GM15510 (cell line): ENCODE measurements around the gene MIXL1.

Experiments
- POLR2A ChIP-seq: IDR thresholded peaks from 3 replicates; pipeline ENCODE4 v1.6.1; 2011; ENCODE audit warnings: borderline replicate concordance; ENCODE audit not compliant: insufficient read length; ENCODE audit errors: extremely low read depth

The MIXL1 gene

GRCh38 chr1:226223157-226223785 lies at the start of gene MIXL1:
TSS of gene MIXL1 (plus strand) at chr1:226223664. CDS start at chr1:226223682, 18 bp downstream.
- no peak for TF ChIP-seq POLR2A

- TF ChIP-seq POLR2A, result no peak
Observed at GRCh38 chr1:226176870-226177269, 46.6 kb upstream of the MIXL1 start.

- TF ChIP-seq POLR2A, result no peak
Observed at GRCh38 chr1:226181996-226182714, 41.3 kb upstream of the MIXL1 start.

GRCh38 chr1:226185141-226186036 lies 38.1 kb upstream of the MIXL1 start:
- TF ChIP-seq POLR2A, result no peak

GRCh38 chr1:226186124-226187018 lies 37.1 kb upstream of the MIXL1 start, which contains the start of gene ACBD3:
TSS of gene ACBD3 (minus strand) at chr1:226186741. CDS start at chr1:226186675, 66 bp downstream.
- peak; percentile 95 for TF ChIP-seq POLR2A

GRCh38 chr1:226187019-226187322 lies 36.5 kb upstream of the MIXL1 start:
- no peak for TF ChIP-seq POLR2A

GRCh38 chr1:226187380-226187779 lies 36.1 kb upstream of the MIXL1 start:
- TF ChIP-seq POLR2A, result no peak

GRCh38 chr1:226195144-226195543 lies 28.3 kb upstream of the MIXL1 start:
- no peak for TF ChIP-seq POLR2A

- TF ChIP-seq POLR2A, result no peak
Observed at GRCh38 chr1:226199971-226200370, 23.5 kb upstream of the MIXL1 start.

GRCh38 chr1:226201029-226201593 lies 22.4 kb upstream of the MIXL1 start:
- TF ChIP-seq POLR2A, result no peak

- TF ChIP-seq POLR2A, result no peak
Observed at GRCh38 chr1:226202246-226202645, 21.2 kb upstream of the MIXL1 start.

- no peak for TF ChIP-seq POLR2A
Observed at GRCh38 chr1:226203240-226203639, 20.2 kb upstream of the MIXL1 start.

- no peak for TF ChIP-seq POLR2A
Observed at GRCh38 chr1:226203655-226204054, 19.8 kb upstream of the MIXL1 start.

GRCh38 chr1:226204198-226204597 lies 19.3 kb upstream of the MIXL1 start:
- no peak for TF ChIP-seq POLR2A
